ENCODE measurements around the gene PDE4B. TPM values are rescaled to one million over a fixed set of nuclear protein-coding genes. Genes with fewer than 3 reads are reported as not detected.

The PDE4B gene
- total RNA-seq, 4 donors from 2014 or later: 5.5 to 13.6 (median 9.3) TPM

DNA sequence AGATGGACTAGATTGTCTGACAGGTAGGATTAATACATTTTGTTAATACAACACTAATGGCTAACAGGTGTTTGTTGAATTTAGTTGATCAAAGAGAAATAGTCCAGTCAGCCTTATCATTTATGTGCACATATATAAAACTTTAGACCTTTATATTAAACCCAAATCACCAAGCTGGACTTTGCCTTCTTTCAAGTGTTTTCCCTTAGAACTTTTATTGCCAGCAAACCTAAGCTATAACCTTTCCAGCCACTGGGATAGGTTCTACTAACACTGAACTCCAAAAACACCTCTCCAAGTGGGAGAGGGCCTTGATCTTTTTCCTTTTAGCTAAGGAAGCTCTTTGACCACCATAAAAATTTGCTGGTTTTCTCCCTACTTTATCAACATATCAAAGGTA, 345.9 kb downstream of the PDE4B start:
- intact Hi-C loops (cut with DNase I; ENCODE audit: low total_unique reads): no loop called here
- H3K4me3 ChIP-seq (ENCODE audit: low read depth, poor library complexity, severe bottlenecking): no peak overlapping the region
- DNase-seq (ENCODE audit: low spot score in 2 of 2): no peak
- TF ChIP-seq, protein P1, sequence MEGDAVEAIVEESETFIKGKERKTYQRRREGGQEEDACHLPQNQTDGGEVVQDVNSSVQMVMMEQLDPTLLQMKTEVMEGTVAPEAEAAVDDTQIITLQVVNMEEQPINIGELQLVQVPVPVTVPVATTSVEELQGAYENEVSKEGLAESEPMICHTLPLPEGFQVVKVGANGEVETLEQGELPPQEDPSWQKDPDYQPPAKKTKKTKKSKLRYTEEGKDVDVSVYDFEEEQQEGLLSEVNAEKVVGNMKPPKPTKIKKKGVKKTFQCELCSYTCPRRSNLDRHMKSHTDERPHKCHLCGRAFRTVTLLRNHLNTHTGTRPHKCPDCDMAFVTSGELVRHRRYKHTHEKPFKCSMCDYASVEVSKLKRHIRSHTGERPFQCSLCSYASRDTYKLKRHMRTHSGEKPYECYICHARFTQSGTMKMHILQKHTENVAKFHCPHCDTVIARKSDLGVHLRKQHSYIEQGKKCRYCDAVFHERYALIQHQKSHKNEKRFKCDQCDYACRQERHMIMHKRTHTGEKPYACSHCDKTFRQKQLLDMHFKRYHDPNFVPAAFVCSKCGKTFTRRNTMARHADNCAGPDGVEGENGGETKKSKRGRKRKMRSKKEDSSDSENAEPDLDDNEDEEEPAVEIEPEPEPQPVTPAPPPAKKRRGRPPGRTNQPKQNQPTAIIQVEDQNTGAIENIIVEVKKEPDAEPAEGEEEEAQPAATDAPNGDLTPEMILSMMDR (IDR thresholded peaks at IDR 0.05): no peak
- TF ChIP-seq POLR2A (IDR thresholded peaks at IDR 0.05): no peak

DNA sequence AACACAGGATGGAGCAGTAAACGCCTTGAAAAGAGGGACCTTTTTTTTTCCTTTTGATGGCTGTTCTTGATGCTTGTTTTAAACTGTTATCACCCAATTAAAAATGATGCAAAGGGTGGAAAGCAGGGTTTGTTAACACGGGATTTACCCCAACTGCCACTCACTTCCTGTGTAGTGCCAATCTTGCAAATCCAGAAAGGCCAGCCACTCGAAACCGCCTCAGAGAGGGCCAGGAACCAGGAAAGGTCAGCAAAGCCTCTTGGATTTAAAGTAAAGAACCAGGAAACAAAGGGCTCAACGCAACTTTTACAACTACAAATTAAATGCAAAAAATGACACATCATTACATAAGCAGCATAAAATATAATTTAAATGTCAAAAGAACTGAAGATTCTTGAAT, 347.4 kb downstream of the PDE4B start:
- no peak for DNase-seq (ENCODE audit: low spot score in 2 of 2)
- no peak overlapping the region for H3K4me3 ChIP-seq (ENCODE audit: low read depth, poor library complexity, severe bottlenecking)
- 31 to 42% methylated on average over 5 of the region's 5 CpGs for WGBS, 2 donors
- intact Hi-C loops (cut with DNase I; ENCODE audit: low total_unique reads): no loop called here
- TF ChIP-seq POLR2A (IDR thresholded peaks at IDR 0.05): no peak
- TF ChIP-seq, protein P1 (IDR thresholded peaks at IDR 0.05): no peak

GRCh38 chr1:66143651-66144050, 351.0 kb downstream of the PDE4B start:
- no peak for DNase-seq (ENCODE audit: low spot score in 2 of 2)
- TF ChIP-seq, protein P1 (IDR thresholded peaks at IDR 0.05): no peak
- TF ChIP-seq POLR2A (IDR thresholded peaks at IDR 0.05): no peak
- intact Hi-C loops (cut with DNase I; ENCODE audit: low total_unique reads): no loop called here
- 57 to 59% methylated on average over 2 of the region's 2 CpGs for WGBS, 2 donors
- H3K4me3 ChIP-seq (ENCODE audit: low read depth, poor library complexity, severe bottlenecking): no peak overlapping the region

DNA sequence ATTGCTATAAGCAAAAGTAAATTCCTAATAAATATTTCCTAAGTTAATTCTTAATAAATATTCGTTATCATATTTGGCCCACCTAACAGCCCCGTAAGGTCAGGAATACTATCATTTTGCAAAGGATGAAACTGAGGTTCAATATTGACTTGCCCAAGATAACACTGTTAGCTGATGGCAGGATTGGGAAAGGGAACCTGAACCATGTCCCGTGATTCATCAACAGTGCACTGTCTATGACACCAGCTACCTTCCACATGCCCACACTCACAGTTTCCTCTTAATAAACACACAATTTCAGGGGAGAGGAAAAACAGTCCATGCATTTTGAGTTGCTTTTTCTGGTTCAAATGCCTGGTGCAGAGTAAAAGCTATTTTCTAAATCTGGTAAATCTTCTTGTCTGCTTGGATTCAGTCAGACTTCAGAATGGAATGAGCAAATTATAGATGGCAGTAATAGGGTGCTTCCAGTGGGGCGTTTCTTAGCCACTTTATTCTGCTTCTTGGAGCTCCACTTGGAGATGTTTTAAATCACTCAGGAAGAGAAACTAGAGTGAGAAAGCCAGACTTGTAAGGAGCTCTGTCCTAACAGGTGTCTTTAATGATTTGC, 354.6 kb downstream of the PDE4B start:
- intact Hi-C loops (cut with DNase I; ENCODE audit: low total_unique reads): no loop called here
- 78 to 82% methylated on average over 4 of the region's 4 CpGs for WGBS, 2 donors
- TF ChIP-seq, protein P1 (IDR thresholded peaks at IDR 0.05): no peak
- no peak for TF ChIP-seq POLR2A (IDR thresholded peaks at IDR 0.05)
- DNase-seq (ENCODE audit: low spot score in 2 of 2): no peak
- no peak overlapping the region for H3K4me3 ChIP-seq (ENCODE audit: low read depth, poor library complexity, severe bottlenecking)

DNA sequence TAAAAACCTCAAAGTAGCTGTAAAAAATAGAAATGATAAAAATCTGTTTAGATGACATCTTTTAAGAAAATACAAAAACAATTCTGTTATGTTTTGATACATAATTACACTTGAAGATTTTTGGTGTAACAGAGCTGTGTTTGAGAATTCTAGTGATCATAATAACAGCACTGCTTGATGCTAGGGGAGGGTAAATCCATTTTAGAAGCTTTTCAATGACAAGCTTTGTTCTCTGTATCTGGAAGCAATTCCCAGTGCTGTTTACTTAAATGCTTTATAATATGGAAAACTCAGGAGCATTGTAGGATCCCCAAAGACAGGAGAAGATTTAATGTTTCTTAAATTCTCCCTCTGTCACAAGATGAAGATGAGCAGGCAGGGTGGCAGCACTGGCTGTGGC, 359.3 kb downstream of the PDE4B start:
- intact Hi-C loops (cut with DNase I; ENCODE audit: low total_unique reads): no loop called here
- TF ChIP-seq POLR2A (IDR thresholded peaks at IDR 0.05): no peak
- TF ChIP-seq, protein P1 (IDR thresholded peaks at IDR 0.05): no peak
- DNase-seq (ENCODE audit: low spot score in 2 of 2): no peak
- no peak overlapping the region for H3K4me3 ChIP-seq (ENCODE audit: low read depth, poor library complexity, severe bottlenecking)

DNA sequence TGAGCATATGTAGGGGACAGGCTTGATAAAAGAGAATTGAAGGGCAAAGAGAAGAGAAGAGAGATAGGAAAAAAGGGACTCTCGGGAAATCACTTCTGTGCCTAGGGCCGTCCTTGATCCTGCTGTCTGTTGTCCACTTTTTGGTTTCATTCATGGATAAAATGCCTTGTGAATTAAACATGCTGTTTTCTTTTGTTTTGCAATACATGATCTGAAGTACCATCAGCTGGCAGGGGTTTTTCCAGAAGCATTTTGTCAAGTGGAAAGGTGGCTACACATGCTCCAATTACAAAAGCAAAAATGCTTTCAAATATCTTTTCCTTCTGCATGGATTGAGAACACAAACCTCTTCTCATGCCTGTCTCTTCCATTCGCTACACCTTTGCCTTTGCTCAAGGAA, 361.7 kb downstream of the PDE4B start:
- intact Hi-C loops (cut with DNase I; ENCODE audit: low total_unique reads): no loop called here
- DNase-seq (ENCODE audit: low spot score in 2 of 2): no peak
- TF ChIP-seq, protein P1 (IDR thresholded peaks at IDR 0.05): no peak
- no peak for TF ChIP-seq POLR2A (IDR thresholded peaks at IDR 0.05)
- no peak overlapping the region for H3K4me3 ChIP-seq (ENCODE audit: low read depth, poor library complexity, severe bottlenecking)
- WGBS, 2 donors: 81 to 83% methylated on average over 3 of the region's 3 CpGs

All from lower leg skin (tissue), 4 donors.